Measurements from ENCODE around the gene PDE1C.

The PDE1C gene

GRCh38 chr7:31924251-31924650, 146.0 kb downstream of the PDE1C start:
- DNase-seq (ENCODE audit: low read depth): no peak
- no peak overlapping the region for H3K4me3 ChIP-seq (ENCODE audit: low read depth, low read length)
- no peak for TF ChIP-seq CTCF (conservative IDR thresholded peaks at IDR 0.05; ENCODE audit: low read depth, low read length)

GRCh38 chr7:31922848-31923247, 147.4 kb downstream of the PDE1C start:
- no peak for DNase-seq (ENCODE audit: low read depth)
- TF ChIP-seq CTCF (conservative IDR thresholded peaks at IDR 0.05; ENCODE audit: low read depth, low read length): no peak
- no peak overlapping the region for H3K4me3 ChIP-seq (ENCODE audit: low read depth, low read length)

GRCh38 chr7:31921047-31921446, 149.2 kb downstream of the PDE1C start:
- DNase-seq (ENCODE audit: low read depth): no peak
- H3K4me3 ChIP-seq (ENCODE audit: low read depth, low read length): no peak overlapping the region
- TF ChIP-seq CTCF (conservative IDR thresholded peaks at IDR 0.05; ENCODE audit: low read depth, low read length): no peak

- H3K4me3 ChIP-seq (ENCODE audit: low read depth, low read length): no peak overlapping the region
- TF ChIP-seq CTCF (conservative IDR thresholded peaks at IDR 0.05; ENCODE audit: low read depth, low read length): no peak
- DNase-seq (ENCODE audit: low read depth): no peak
These were observed 150.4 kb downstream of the PDE1C start for GRCh38 chr7:31919678-31920369.

GRCh38 chr7:31918706-31919393, 151.4 kb downstream of the PDE1C start:
- DNase-seq (ENCODE audit: low read depth): no peak
- no peak overlapping the region for H3K4me3 ChIP-seq (ENCODE audit: low read depth, low read length)
- no peak for TF ChIP-seq CTCF (conservative IDR thresholded peaks at IDR 0.05; ENCODE audit: low read depth, low read length)

GRCh38 chr7:31917256-31917655, 153.0 kb downstream of the PDE1C start:
- no peak for TF ChIP-seq CTCF (conservative IDR thresholded peaks at IDR 0.05; ENCODE audit: low read depth, low read length)
- no peak for DNase-seq (ENCODE audit: low read depth)
- H3K4me3 ChIP-seq (ENCODE audit: low read depth, low read length): no peak overlapping the region

- DNase-seq (ENCODE audit: low read depth): no peak
- no peak overlapping the region for H3K4me3 ChIP-seq (ENCODE audit: low read depth, low read length)
- TF ChIP-seq CTCF (conservative IDR thresholded peaks at IDR 0.05; ENCODE audit: low read depth, low read length): no peak
These were observed 160.0 kb downstream of the PDE1C start for GRCh38 chr7:31910191-31910590.
